ENCODE measurements around the gene TSHB.
A peak's percentile ranks its signal among the peaks of the same experiment; 100 is the strongest.
"Not testable (repeated sequence)": the region's sequence is repeated elsewhere in the genome, so short reads cannot be mapped to it uniquely, and the experiment has no call there.

Gene TSHB

DNA sequence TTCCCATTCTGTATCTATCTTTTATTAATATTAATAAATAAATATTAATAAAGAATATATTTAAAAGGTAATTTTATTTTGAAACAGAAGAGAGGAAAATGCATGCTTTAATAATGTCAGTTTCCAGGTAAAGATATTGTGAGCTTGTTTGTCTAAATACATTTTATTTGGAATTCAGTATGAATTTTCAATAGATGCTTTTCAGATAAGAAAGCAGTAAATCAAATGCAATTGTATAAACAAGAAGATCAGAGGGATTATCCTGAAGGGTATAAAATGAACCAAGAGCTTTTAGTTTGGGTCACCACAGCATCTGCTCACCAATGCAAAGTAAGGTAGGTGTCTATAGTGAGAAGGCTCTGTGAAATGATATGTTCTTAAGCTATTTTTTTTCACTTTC lies at the start of gene TSHB:
TSHB (plus strand) TSS at position 301 of the 400 bp plus-strand sequence. CDS start 3,537 bp downstream, outside the sequence.
- no peak for DNase-seq (ENCODE audit: low spot score)

- DNase-seq (ENCODE audit: low spot score): no peak
Observed at GRCh38 chr1:114982251-114982650, 47.4 kb upstream of the TSHB start.

GRCh38 chr1:114986286-114986685 lies 43.3 kb upstream of the TSHB start:
- no peak for DNase-seq (ENCODE audit: low spot score)

- DNase-seq (ENCODE audit: low spot score): no peak
Observed at GRCh38 chr1:114988095-114988494, 41.5 kb upstream of the TSHB start.

GRCh38 chr1:114997510-114998289 lies 31.9 kb upstream of the TSHB start:
- no peak for DNase-seq (ENCODE audit: low spot score)

DNA sequence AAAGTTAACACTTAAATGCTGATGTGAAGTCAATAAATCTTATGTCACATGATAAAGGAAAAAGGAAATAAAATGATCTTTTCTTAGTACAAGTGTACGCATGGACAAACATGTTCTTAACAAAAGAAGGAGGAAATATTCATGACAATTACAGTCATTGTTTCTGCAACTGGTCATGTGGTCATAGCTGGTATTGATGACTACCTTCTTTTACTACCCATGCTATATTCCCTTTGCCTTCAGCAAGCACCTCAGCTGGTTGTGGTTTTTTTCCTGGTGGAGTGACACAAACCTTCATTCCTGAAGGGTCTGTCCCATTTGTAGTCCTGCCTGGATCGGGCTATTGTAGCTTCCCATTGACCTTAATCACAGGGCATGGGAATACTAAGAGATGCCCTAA lies 23.4 kb upstream of the TSHB start:
- DNase-seq (ENCODE audit: low spot score): no peak

DNA sequence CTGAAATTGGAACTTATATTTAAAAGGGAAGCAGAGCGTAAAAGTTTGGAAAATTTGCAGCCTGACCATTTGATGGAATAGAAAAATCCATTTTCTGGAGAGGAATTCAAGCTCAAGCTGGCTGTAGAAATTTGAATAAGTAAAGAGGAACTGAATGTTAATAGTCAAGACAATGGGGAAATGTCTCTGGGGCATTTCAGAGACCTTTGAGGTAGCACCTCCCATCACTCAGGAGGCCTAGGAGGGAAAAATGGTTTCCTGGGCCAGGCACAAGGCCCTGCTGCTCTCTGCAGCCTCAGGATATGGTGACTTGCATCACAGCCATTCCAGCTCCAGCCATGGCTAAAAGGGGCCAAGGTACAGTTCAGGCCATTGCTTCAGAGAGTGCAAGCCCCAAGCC lies 17.6 kb upstream of the TSHB start:
- no peak for DNase-seq (ENCODE audit: low spot score)

DNA sequence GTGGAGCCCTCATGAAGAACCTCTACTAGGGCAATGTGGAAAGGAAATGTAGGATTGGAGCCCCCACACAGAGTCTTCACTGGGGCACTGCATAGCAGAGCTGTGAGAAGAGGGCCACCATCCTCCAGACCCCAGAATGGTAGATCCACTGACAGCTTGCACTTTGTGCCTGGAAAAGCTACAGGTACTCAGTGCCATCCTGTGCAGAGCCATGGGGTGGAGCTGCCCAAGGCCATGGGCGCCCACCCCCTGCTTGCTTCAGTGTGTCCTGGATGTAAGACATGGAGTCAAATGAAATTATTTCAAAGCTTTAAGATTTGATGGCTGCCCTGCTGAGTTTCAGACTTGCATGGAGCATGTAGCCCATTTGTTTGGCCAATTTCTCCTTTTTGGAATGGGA lies 17.2 kb upstream of the TSHB start:
- no peak for DNase-seq (ENCODE audit: low spot score)

- DNase-seq (ENCODE audit: low spot score): no peak
Observed at GRCh38 chr1:115013792-115014191, 15.8 kb upstream of the TSHB start.

GRCh38 chr1:115019549-115019948 lies 10.1 kb upstream of the TSHB start:
- not testable (repeated sequence) for DNase-seq (ENCODE audit: low spot score)

DNA sequence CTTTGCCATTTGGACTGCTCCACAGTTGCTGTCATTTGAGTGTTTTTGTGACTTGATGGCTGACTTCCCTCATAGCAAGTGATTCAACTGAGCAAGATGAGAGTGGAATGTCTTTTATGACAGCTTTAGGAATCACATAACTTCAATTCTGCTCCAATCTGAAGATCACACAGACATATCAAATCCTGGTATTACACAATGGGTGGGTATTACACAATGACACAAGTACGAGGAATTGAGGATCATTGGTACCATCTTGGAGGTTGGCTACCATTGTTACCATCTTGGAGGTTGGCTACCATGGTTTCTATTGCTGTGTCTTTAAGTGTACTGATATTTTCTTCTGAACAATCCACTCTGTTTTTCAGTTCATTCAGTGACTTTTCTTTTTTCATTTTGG lies 8.5 kb upstream of the TSHB start:
- no peak for DNase-seq (ENCODE audit: low spot score)

DNA sequence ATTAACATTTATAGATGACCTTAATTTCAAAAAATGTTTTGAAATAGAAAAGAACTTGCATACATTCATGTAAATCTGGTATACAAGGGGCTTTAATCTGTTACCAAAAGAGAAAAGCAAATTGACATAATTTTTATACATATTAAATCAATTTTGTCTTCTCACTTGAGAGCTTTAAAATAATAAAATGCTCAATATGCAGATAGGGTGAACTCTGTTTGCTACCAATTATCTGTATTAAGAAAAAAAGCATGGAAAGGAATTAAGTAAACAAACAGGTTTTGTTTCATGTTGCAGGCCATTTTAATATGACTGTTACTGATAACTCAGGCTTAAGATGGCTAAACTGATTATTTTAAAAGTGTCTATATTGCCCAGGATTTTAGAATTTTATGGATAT lies 6.0 kb upstream of the TSHB start:
- DNase-seq (ENCODE audit: low spot score): no peak

DNA sequence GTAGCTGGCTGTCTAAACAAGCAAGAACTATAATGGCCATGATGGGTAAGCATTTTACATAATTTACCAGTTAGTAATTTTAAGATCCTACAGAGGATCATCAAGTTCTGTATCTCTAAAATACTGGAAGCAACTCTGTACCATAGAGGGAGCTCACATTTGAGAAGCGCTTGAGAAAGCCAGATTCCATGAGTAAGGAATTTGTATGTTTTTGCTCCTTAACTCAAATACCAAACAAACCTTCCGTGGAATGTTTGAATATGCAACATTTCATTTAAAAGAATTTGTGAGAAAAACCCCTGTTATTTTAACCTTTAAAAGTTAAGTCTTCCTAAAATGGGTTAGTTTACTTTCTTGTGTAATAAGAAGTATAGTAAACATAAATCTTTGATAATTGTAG lies 2.0 kb downstream of the TSHB start:
- DNase-seq (ENCODE audit: low spot score): no peak

- DNase-seq (ENCODE audit: low spot score): no peak
Observed at GRCh38 chr1:115035652-115036051, 6.0 kb downstream of the TSHB start.

GRCh38 chr1:115036814-115037507 lies 7.3 kb downstream of the TSHB start:
- DNase-seq (ENCODE audit: low spot score): no peak

GRCh38 chr1:115040501-115040900 lies 10.9 kb downstream of the TSHB start:
- no peak for DNase-seq (ENCODE audit: low spot score)

DNA sequence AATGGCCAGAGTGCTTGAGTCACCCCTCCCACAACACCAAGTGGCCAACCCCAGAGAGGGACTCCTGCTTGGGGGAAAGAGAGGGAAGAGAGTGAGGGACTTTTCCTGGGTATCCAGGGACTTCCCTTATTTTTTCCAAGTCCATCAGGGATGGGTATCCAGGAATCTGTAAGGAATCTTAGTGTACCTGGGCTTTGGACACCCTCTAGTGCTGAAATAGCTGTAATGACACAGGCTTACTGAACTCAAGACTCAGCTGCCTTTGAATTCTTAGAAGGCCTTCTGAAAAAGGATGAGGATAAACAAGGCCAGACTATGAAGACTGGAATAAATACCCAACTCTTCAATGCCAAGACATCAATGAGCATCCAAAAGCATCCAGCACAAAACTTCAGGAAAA lies 12.0 kb downstream of the TSHB start:
- DNase-seq (ENCODE audit: low spot score): no peak

DNA sequence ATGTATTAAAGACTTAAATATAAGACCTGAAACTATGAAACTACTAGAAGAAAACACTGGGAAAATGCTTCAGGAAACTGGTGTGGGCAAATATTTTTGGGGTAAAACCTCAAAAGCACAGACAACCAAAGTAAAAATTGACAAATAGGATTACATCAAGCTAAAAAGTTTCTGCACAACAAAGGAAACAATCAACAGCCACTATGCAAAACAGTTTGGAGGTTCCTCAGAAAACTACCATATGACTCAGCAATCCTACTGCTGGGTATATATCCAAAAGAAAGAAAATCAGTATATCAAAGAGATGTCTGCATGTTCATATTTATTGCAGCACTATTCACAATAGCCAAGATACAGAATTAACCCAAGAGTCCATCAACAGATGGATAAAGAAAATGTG lies 17.1 kb downstream of the TSHB start:
- no peak for DNase-seq (ENCODE audit: low spot score)

DNA sequence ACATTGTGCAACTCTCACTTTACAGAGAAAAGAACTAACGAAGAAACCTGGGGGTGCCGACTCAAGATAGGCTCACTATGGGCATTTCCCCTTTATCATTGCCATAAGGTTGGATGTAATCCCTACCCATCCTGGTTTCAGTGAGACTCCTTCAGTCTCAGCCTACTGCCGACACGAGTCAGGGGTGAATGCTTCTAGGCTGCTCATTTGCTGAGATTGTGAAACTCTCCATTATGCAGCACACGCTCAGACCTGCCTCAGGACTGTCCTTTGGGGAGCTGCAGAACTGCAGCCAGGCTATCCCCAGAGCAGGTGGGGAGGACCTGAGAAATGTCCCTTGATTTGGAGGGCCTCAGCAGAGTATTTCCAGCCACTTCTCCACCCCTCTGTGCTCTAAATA lies 22.2 kb downstream of the TSHB start:
- no peak for DNase-seq (ENCODE audit: low spot score)

DNA sequence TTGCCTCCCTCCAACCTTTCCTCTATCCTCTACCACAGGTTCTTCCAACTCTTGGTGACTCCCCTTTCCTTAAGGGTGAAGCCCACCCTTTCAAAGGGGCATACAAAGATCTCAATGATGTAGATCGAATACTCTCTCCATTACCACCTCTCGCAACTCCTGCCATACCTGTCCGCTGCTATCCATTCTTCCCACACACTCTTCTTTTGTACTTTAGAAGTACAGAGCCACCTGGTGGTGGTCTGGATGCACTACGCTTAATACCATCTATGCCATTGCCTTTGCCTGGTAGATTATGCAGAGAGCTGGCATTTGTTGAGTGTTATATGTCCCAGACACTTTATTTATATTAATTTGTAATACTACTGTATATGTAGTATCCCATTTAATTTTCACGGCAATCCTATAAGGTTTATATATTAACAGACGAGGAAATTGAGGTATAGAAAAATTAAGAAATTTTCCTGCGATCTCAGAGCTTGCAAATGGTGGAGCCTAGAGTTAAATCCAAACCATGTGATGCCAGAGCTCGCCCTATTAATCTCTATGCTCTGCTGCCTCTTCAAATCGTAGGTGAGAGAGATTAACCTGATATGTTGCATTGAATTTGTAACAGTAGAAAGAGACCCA lies 22.9 kb downstream of the TSHB start:
- peak; percentile 8 for DNase-seq (ENCODE audit: low spot score)

DNA sequence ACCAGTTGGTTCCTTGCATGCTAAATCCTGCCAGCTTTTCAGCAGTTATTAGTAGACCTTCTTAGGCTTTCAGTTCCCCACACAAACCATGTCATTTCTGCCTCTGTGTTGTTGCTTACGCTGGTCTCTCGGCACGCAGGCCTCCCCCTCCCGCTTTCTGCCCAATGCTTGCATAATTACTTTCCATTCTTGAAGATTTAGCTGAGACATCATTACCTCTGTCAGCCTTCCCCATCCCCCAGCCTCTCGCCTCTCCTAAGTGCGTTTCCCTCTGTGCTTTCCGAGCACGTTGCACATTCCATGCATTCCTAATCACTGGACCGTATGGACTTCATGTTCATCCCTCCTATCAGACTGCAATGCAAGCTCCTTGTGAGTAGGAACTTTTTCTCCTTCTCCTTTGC lies 26.8 kb downstream of the TSHB start:
- DNase-seq (ENCODE audit: low spot score): no peak

DNA sequence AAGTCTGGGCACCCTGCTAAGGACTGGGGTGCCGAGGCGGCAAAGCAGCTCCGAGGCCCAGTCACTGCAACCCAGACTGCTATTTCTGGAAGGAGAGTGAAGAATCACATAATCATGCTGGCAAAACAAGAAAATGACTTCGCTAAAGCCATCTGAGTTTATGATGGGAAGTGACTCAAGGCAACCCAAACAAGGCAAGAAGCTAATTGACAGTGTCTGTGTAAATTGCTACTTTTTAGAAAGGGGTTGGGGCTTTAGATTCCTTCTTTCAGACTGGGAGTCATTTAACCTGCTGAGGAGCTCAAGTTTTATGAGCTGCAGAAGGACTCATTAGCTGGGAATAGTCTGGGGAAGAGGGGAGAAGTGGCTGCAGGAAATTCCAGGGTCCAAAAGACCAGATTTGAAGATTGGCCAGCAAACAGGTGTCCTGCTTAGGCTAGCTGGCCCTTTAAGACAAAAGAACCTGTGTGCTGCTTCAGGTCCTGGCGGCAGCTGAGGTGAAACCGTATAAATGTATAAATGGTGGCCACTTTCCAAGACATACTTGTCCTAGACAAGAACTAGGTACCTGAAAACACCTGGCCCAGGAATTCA lies 28.1 kb downstream of the TSHB start:
- no peak for DNase-seq (ENCODE audit: low spot score)

DNA sequence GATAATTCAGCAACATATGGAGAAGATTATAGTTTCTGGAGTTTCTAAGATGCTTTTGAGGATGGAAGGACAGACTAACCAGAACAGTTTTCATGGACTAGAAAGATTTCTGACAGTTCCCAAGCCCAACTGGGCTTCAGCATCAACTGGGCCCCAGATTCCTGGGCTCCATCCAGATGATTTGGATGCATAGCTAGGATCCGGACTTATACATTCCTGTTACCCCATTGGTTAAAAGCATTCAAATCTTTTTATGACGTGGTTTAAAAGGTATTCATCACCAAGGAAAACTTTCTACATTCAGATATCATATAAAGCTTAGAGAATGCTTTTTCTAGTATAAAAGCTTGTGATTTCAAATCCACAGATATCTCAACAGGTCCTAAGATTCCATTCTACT lies 29.7 kb downstream of the TSHB start:
- no peak for DNase-seq (ENCODE audit: low spot score)

Data from putamen (tissue), 1 donor.